DND-41 (cell line): Measurements from ENCODE around the gene HCN2.

Experiments used
- ATAC-seq: fragments of 200-7000 bp; cut with Tn5 transposase; 3 replicates; pipeline ENCODE4 v1.9.1; 2021; ENCODE audit warnings: low read depth; ENCODE audit not compliant: insufficient read depth
- DNase-seq: peaks from one replicate; pipeline ENCODE4 v3.0.0-alpha.2; 2020
- H2AFZ ChIP-seq: 2 replicates; pipeline ENCODE4 v1.6.0; 2012; ENCODE audit warnings: low read depth, low read length
- H3K27ac ChIP-seq: 2 replicates; pipeline ENCODE4 v1.5.1; 2012; ENCODE audit warnings: low read length, inconsistent platforms
- H3K27me3 ChIP-seq: fragments of 200-600 bp; sonication (generic); 2 replicates; pipeline ENCODE4 v1.6.0; 2012; ENCODE audit warnings: low read length, mild to moderate bottlenecking, inconsistent platforms; ENCODE audit not compliant: insufficient read depth, poor library complexity
- H3K36me3 ChIP-seq: 2 replicates; pipeline ENCODE4 v1.5.1; 2012; ENCODE audit warnings: low read length, inconsistent platforms; ENCODE audit not compliant: insufficient read depth
- H3K4me1 ChIP-seq: 2 replicates; pipeline ENCODE4 v1.5.1; 2012; ENCODE audit warnings: mild to moderate bottlenecking, low read length; ENCODE audit not compliant: insufficient read depth
- H3K4me2 ChIP-seq: 2 replicates; pipeline ENCODE4 v1.6.0; 2012; ENCODE audit warnings: mild to moderate bottlenecking, moderate library complexity, low read length, inconsistent platforms; ENCODE audit not compliant: insufficient read depth
- H3K4me3 ChIP-seq, 2 experiments: fragments of 200-600 bp in 1 of 2; shearing (Covaris generic) in 1 of 2; 2 replicates each; pipeline ENCODE4 v1.5.1; 2012 to 2016; ENCODE audit warnings: inconsistent platforms in 2 of 2, low read length in 2 of 2, mild to moderate bottlenecking in 2 of 2, low read depth in 1 of 2, moderate library complexity in 1 of 2
- H3K79me2 ChIP-seq: 2 replicates; pipeline ENCODE4 v1.6.0; 2012; ENCODE audit warnings: low read length, inconsistent platforms; ENCODE audit not compliant: insufficient read depth
- H3K9ac ChIP-seq: 2 replicates; pipeline ENCODE4 v1.6.0; 2012; ENCODE audit warnings: low read depth, mild to moderate bottlenecking, inconsistent platforms, low read length, moderate library complexity
- H3K9me3 ChIP-seq: 2 replicates; pipeline ENCODE4 v1.5.1; 2012; ENCODE audit warnings: low read length, moderate library complexity, mild to moderate bottlenecking, inconsistent platforms; ENCODE audit not compliant: insufficient read depth, severe bottlenecking
- H4K20me1 ChIP-seq: 2 replicates; pipeline ENCODE4 v1.6.0; 2012; ENCODE audit warnings: low read length; ENCODE audit not compliant: insufficient read depth
- CTCF ChIP-seq: IDR thresholded peaks from 2 replicates; pipeline ENCODE4 v1.5.1; 2012; ENCODE audit warnings: borderline replicate concordance, low read length, moderate library complexity, mild to moderate bottlenecking; ENCODE audit not compliant: poor library complexity, severe bottlenecking; ENCODE audit errors: extremely low read depth
- EZH2 ChIP-seq: IDR thresholded peaks from 3 replicates; pipeline ENCODE4 v1.6.1; 2012; ENCODE audit warnings: borderline replicate concordance, low read depth, mild to moderate bottlenecking, moderate library complexity, low read length, inconsistent platforms; ENCODE audit not compliant: severe bottlenecking

Gene HCN2

GRCh38 chr19:571566-571974 lies 18.1 kb upstream of the HCN2 start:
- H3K79me2 ChIP-seq = peaks cover 42% of the 10 kb centered on the region
- peak; percentile 67 for DNase-seq
- peaks cover 30% of the 10 kb centered on the region for H3K4me1 ChIP-seq
- peak overlapping the region; percentile 29 to 59 for H3K4me3 ChIP-seq
- H3K4me2 ChIP-seq = peak overlapping the region; percentile 65
- no peaks in the 10 kb centered on the region for H3K27me3 ChIP-seq
- H2AFZ ChIP-seq = peak overlapping the region; percentile 68
- peaks cover 20% of the 10 kb centered on the region for H3K36me3 ChIP-seq
- no peaks in the 10 kb centered on the region for H3K9me3 ChIP-seq
- TF ChIP-seq EZH2 (no peak), CTCF (peak; percentile 1)
- ATAC-seq = peak; percentile 50
- peaks cover 32% of the 10 kb centered on the region for H4K20me1 ChIP-seq
- H3K9ac ChIP-seq = peak overlapping the region; percentile 78
- H3K27ac ChIP-seq = peak overlapping the region; percentile 85

- Histone ChIP-seq H3K4me3 (peak within 1 kb of the TSS; percentile 77 to 94), H3K27me3 (no peaks in the 10 kb centered on the region), H3K27ac (peak within 1 kb of the TSS; percentile 85), H3K36me3 (peaks cover 21% of the 10 kb centered on the region), H3K4me1 (peaks cover 36% of the 10 kb centered on the region), H3K9me3 (no peaks in the 10 kb centered on the region), H3K9ac (peak within 1 kb of the TSS; percentile 78), H4K20me1 (peaks cover 39% of the 10 kb centered on the region), H3K4me2 (peak within 1 kb of the TSS; percentile 72), H2AFZ (peak within 1 kb of the TSS; percentile 68), H3K79me2 (peaks cover 48% of the 10 kb centered on the region)
- ATAC-seq = peak; percentile 77
- TF ChIP-seq EZH2 (no peak), CTCF (no peak)
- DNase-seq = peak; percentile 98
Observed at GRCh38 chr19:572140-572742, 17.4 kb upstream of the HCN2 start, which contains the start of gene BSG. Gene BSG (plus strand): TSS chr19:572596. CDS start chr19:572635, 39 bp downstream.

GRCh38 chr19:572743-573518 lies 16.8 kb upstream of the HCN2 start:
- H3K4me2 ChIP-seq = peak overlapping the region; percentile 72
- H3K36me3 ChIP-seq = peaks cover 26% of the 10 kb centered on the region
- peak overlapping the region; percentile 78 for H3K9ac ChIP-seq
- DNase-seq (peak; percentile 44), ATAC-seq (peak; percentile 4; the same call in 1 of the 3 replicates)
- no peaks in the 10 kb centered on the region for H3K9me3 ChIP-seq
- TF ChIP-seq EZH2 (no peak), CTCF (no peak)
- peaks cover 46% of the 10 kb centered on the region for H4K20me1 ChIP-seq
- H3K79me2 ChIP-seq = peaks cover 55% of the 10 kb centered on the region
- H3K4me3 ChIP-seq = peak overlapping the region; percentile 77 to 94
- no peaks in the 10 kb centered on the region for H3K27me3 ChIP-seq
- H3K4me1 ChIP-seq = peaks cover 36% of the 10 kb centered on the region
- H2AFZ ChIP-seq = peak overlapping the region; percentile 57
- H3K27ac ChIP-seq = peak overlapping the region; percentile 79
